Measurements from ENCODE around the gene PI3.

PI3 gene

DNA sequence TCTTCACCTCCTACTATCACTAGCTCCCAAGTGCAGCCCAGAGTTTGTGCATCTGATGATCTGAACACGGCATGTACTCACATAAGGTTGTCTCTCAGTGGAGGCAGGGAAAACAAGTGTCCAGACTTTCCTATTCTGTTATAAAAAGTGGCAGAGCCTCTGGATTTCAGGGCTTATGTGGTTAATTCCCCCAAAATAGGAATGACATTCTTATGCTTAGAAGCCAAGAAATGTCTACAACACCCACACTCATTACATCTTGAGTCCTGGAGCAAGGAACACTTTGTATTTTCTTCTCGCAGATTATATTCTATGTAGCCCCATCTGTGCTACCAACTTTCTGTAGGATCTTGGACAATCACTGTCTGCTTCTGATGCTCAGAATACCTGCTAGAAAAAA lies 18.6 kb downstream of the PI3 start:
- no peak overlapping the region for H3K9ac ChIP-seq (ENCODE audit: low read length)
- no peaks in the 10 kb centered on the region for H3K79me2 ChIP-seq (ENCODE audit: low read length)
- H3K36me3 ChIP-seq (replicated peaks; ENCODE audit: low read depth, low read length), result no peaks in the 10 kb centered on the region
- TF ChIP-seq, protein P1, sequence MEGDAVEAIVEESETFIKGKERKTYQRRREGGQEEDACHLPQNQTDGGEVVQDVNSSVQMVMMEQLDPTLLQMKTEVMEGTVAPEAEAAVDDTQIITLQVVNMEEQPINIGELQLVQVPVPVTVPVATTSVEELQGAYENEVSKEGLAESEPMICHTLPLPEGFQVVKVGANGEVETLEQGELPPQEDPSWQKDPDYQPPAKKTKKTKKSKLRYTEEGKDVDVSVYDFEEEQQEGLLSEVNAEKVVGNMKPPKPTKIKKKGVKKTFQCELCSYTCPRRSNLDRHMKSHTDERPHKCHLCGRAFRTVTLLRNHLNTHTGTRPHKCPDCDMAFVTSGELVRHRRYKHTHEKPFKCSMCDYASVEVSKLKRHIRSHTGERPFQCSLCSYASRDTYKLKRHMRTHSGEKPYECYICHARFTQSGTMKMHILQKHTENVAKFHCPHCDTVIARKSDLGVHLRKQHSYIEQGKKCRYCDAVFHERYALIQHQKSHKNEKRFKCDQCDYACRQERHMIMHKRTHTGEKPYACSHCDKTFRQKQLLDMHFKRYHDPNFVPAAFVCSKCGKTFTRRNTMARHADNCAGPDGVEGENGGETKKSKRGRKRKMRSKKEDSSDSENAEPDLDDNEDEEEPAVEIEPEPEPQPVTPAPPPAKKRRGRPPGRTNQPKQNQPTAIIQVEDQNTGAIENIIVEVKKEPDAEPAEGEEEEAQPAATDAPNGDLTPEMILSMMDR (IDR thresholded peaks at IDR 0.05; ENCODE audit: low read depth, low read length), result no peak
- TF ChIP-seq EZH2phosphoT487 (IDR thresholded peaks at IDR 0.05; ENCODE audit: low read depth), result no peak
- H3K9me3 ChIP-seq (ENCODE audit: insufficient read depth, low read length), result no peaks in the 10 kb centered on the region
- H3K27ac ChIP-seq (ENCODE audit: low read length), result no peak overlapping the region
- H3K27me3 ChIP-seq (ENCODE audit: low read depth, low read length), result peaks cover 28% of the 10 kb centered on the region
- H2AFZ ChIP-seq (ENCODE audit: low read depth, low read length), result no peak overlapping the region
- no peaks in the 10 kb centered on the region for H4K20me1 ChIP-seq (ENCODE audit: insufficient read depth, low read length)
- no peak overlapping the region for H3K4me2 ChIP-seq (ENCODE audit: low read length)
- no peak overlapping the region for H3K4me3 ChIP-seq (ENCODE audit: low read length)
- H3K4me1 ChIP-seq (ENCODE audit: low read length), result peaks cover 7% of the 10 kb centered on the region

- no peaks in the 10 kb centered on the region for H3K9me3 ChIP-seq (ENCODE audit: insufficient read depth, low read length)
These were observed 32.0 kb downstream of the PI3 start, which contains the start of gene SEMG1 for GRCh38 chr20:45206725-45207124. SEMG1 (plus strand) TSS chr20:45207033; CDS start chr20:45207054, 21 bp downstream.

DNA sequence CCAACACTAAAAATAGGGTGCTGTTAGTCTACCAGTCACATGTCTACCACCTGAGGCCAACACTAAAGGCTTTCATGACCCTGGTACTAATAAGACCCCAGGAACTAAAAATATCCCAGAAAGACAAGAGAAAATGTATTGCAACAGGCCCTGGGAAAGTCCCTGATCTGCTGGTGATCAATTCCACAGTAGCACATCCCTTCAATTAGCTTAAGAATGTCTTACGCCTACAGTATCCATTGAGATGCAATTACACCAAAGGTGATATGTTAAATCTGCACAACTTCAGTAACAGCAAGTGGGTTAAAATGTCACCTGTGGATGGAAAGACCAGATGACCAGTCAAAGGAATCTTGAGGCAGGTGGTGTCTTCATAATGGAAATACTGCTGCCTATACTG lies 35.2 kb downstream of the PI3 start:
- Histone ChIP-seq H3K9ac (ENCODE audit: low read length) (no peak overlapping the region), H3K4me1 (ENCODE audit: low read length) (no peaks in the 10 kb centered on the region), H3K36me3 (replicated peaks; ENCODE audit: low read depth, low read length) (no peaks in the 10 kb centered on the region), H3K4me2 (ENCODE audit: low read length) (no peak overlapping the region), H4K20me1 (ENCODE audit: insufficient read depth, low read length) (no peaks in the 10 kb centered on the region), H3K27me3 (ENCODE audit: low read depth, low read length) (peaks cover 52% of the 10 kb centered on the region), H3K27ac (ENCODE audit: low read length) (no peak overlapping the region), H3K4me3 (ENCODE audit: low read length) (no peak overlapping the region), H3K9me3 (ENCODE audit: insufficient read depth, low read length) (no peaks in the 10 kb centered on the region), H3K79me2 (ENCODE audit: low read length) (no peaks in the 10 kb centered on the region), H2AFZ (ENCODE audit: low read depth, low read length) (no peak overlapping the region)
- TF ChIP-seq, protein P1 (IDR thresholded peaks at IDR 0.05; ENCODE audit: low read depth, low read length), result no peak
- TF ChIP-seq EZH2phosphoT487 (IDR thresholded peaks at IDR 0.05; ENCODE audit: low read depth), result no peak

More at GRCh38 chr20:45206725-45207124, 32.0 kb downstream of the PI3 start, which contains the start of gene SEMG1:
- no peaks in the 10 kb centered on the region for H3K36me3 ChIP-seq (replicated peaks; ENCODE audit: low read depth, low read length)
- no peak within 1 kb of the TSS for H2AFZ ChIP-seq (ENCODE audit: low read depth, low read length)
- no peaks in the 10 kb centered on the region for H4K20me1 ChIP-seq (ENCODE audit: insufficient read depth, low read length)
- H3K4me3 ChIP-seq (ENCODE audit: low read length), result no peak within 1 kb of the TSS
- no peaks in the 10 kb centered on the region for H3K4me1 ChIP-seq (ENCODE audit: low read length)
- TF ChIP-seq EZH2phosphoT487 (IDR thresholded peaks at IDR 0.05; ENCODE audit: low read depth), result no peak
- TF ChIP-seq, protein P1 (IDR thresholded peaks at IDR 0.05; ENCODE audit: low read depth, low read length), result no peak
- H3K27me3 ChIP-seq (ENCODE audit: low read depth, low read length), result peaks cover 57% of the 10 kb centered on the region
- no peaks in the 10 kb centered on the region for H3K79me2 ChIP-seq (ENCODE audit: low read length)
- H3K27ac ChIP-seq (ENCODE audit: low read length), result no peak within 1 kb of the TSS
- no peak within 1 kb of the TSS for H3K9ac ChIP-seq (ENCODE audit: low read length)
- no peak within 1 kb of the TSS for H3K4me2 ChIP-seq (ENCODE audit: low read length)

DNA sequence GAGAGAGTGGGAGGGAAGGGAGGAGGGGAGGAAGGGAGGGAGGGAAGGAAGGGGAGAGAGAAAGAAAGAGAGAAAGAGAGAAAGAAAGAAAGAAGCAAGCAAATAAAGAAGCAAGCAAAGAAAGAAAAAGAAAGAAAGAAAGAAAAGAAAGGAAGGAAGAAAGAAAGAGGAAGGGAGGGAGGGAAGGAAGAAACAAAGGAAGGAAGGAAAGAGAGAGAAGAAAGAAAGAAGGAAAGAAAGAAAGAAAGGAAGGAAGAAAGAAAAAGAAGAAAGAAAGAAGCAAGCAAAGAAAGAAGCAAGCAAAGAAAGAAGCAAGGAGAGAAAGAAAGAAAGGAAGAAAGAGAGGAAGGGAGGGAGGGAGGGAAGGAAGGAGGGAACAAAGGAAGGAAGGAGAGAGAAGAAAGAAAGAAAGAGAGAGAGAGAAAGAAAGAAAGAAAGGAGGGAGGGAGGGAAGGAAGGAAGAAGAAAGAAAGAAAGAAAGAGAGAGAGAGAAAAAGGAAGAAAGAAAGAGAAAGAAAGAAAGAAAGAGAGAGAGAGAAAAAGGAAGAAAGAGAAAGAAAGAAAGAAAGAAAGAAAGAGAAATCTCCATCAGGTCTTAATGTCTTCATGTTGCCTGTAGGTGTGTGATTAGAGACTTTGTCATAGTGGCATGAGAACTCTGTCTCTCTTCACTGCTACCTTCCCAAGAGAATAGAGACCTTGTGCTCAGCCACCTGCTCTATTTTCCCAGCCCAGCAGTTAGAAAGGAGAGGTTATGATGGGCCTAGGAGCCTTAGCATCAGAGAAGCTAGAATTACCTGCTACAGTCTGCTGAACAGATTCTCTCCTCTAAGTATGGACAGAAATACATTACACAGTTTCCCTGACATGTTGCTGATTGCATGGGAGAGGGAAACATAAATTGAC lies 37.1 kb downstream of the PI3 start:
- no peak overlapping the region for H3K9ac ChIP-seq (ENCODE audit: low read length)
- peaks cover 33% of the 10 kb centered on the region for H3K27me3 ChIP-seq (ENCODE audit: low read depth, low read length)
- H2AFZ ChIP-seq (ENCODE audit: low read depth, low read length), result no peak overlapping the region
- H3K9me3 ChIP-seq (ENCODE audit: insufficient read depth, low read length), result no peaks in the 10 kb centered on the region
- TF ChIP-seq EZH2phosphoT487 (IDR thresholded peaks at IDR 0.05; ENCODE audit: low read depth), result no peak
- TF ChIP-seq, protein P1 (IDR thresholded peaks at IDR 0.05; ENCODE audit: low read depth, low read length), result no peak
- no peaks in the 10 kb centered on the region for H3K4me1 ChIP-seq (ENCODE audit: low read length)
- H3K36me3 ChIP-seq (replicated peaks; ENCODE audit: low read depth, low read length), result no peaks in the 10 kb centered on the region
- no peak overlapping the region for H3K4me3 ChIP-seq (ENCODE audit: low read length)
- no peak overlapping the region for H3K27ac ChIP-seq (ENCODE audit: low read length)
- H3K79me2 ChIP-seq (ENCODE audit: low read length), result no peaks in the 10 kb centered on the region
- H3K4me2 ChIP-seq (ENCODE audit: low read length), result no peak overlapping the region
- no peaks in the 10 kb centered on the region for H4K20me1 ChIP-seq (ENCODE audit: insufficient read depth, low read length)

All from OCI-LY3 (cell line).